Measurements from ENCODE around the gene ALPL.
"Not testable (repeated sequence)": the region's sequence is repeated elsewhere in the genome, so short reads cannot be mapped to it uniquely, and the experiment has no call there.

ALPL gene

DNA sequence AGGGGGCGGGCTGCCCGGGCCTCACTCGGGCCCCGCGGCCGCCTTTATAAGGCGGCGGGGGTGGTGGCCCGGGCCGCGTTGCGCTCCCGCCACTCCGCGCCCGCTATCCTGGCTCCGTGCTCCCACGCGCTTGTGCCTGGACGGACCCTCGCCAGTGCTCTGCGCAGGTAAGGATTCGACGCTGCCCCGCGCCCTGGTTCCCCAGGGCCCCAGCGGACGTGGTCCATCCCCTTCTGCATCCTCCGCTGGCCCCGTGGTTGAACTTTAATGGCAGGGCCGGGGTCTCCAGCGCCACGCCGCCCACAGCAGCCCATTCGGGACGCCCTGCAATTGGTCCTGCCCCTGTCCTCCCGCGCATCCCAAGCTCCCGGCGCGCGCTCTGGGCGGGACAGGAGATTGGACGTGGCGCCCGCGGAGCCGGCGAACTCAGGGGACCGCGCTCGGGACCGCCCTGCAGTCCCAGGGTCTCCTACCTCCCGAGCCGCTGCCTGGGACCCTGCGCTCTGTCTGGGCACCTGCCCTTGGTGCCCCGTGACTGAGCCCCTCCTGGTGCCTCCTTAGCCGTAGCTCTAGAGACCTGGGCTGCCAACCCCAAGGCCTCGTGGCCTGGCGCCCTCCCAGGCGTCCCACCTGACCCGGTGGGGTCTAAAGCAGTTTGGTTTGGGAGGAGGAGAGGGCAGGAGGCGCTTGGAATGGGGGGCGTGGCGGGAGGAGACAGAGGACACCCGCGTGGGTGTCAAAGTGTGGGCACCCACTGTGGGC is at the start of gene ALPL:
Gene ALPL (plus strand): TSS at position 73 of the 762 bp plus-strand sequence. CDS start 44,659 bp downstream, outside the sequence.
- no peak for FAIRE-seq

DNA sequence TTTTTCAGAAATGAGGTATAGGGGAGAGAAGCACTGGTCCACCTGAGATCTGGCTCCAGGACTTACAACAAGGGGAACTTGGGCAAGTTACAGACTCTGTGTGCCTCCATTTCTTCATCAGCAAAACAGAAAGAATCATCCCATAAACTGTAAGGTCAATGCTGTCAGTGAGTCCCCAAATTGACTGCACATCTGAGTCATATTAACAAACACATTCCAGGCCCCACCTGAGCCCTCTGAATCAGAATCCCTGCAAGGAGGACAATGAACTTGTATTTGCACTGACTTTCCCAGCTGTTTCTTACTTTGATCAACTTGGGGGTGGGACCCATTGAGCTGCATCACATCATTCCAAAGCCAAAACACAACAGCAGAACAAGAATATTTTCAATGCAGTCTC is 44.1 kb upstream of the ALPL start:
- FAIRE-seq = not testable (repeated sequence)

DNA sequence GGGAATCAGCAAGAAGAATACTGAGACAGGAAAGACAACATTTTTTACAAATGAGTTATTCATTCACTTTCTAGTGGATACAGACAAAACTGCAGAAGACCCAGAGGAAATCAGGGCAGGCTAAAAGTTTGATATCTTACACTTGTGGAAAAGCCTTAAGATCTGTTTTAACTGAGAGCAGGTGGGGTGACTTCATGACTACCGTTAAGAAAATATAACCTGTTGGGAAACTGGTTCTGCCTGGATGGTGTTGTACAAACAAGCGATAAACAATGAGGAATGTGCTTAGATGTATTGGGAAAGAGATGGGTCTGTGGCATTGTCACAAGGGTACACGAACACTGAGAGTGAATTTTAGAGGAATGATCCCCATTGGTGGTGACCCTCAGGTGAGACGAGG is 41.3 kb upstream of the ALPL start:
- FAIRE-seq = not testable (repeated sequence)

DNA sequence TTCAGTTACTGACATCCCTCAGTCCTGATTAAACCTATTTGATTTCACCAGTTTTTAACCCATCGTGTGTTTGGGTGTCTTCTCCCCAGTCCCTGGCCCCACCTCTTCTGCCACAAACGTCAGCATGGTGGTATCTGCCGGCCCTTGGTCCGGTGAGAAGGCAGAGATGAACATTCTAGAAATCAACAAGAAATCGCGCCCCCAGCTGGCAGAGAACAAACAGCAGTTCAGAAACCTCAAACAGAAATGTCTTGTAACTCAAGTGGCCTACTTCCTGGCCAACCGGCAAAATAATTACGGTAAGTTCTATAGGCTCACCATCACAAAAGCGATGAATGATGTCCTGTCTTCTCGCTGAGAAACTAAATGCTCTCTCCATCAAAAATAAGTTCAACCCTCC is 40.6 kb upstream of the ALPL start:
- FAIRE-seq = no peak

DNA sequence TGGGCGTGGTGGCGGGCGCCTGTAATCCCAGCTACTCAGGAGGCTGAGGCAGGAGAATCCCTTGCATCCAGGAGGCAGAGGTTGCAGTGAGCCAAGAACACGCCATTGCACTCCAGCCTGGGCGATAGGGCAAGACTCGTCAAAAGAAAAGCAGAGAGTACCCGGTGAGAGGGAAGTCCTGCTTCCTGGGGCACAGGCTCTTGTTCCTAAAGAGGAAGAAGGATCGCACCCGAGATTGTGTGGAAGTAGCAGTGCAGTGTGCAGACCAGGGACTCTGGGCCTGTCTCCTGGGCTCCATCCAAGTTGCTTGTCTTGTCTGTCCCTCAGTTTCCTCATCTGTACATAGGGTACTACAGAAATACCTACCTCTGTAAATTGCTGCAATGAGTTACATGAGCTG is 39.6 kb upstream of the ALPL start:
- FAIRE-seq = no peak

DNA sequence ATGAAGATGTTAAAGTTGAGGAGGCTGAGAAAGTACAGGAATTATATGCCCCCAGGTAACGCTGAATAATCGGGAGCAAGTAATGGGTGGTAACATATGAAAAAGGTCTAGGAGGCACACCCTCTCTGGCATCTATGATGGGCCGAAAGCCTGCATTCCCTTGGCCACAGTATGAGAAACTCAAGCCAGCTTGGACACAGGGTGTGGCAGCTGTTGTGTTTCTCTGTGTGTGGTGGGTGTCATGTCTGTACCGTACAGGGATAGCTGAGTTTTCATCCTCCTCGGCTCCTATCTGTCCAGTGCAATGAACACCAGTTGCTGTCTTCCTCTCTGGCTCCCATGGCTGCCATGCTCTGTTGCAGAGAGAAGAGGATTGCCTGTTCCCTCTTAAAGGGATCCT is 36.4 kb upstream of the ALPL start:
- no peak for FAIRE-seq

DNA sequence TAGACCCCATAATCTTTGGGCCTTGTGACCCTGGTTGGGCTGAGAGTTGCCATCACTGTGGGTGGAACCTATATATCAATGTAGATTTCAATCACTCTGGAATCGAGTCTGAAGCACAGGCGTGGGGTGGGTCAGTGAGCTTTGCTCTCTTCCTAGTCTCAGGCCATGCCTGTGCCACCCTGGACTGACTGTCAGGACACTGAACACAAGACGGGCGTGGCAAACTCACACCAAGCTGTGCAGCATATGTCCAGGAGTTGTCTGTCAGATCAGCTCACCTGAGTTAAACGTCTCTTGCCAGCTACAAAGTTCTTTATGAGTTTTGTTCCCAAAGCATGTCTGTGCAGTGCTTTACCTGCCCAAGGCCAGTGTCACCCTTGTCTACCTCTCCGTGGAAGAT is 30.9 kb upstream of the ALPL start:
- FAIRE-seq = no peak

DNA sequence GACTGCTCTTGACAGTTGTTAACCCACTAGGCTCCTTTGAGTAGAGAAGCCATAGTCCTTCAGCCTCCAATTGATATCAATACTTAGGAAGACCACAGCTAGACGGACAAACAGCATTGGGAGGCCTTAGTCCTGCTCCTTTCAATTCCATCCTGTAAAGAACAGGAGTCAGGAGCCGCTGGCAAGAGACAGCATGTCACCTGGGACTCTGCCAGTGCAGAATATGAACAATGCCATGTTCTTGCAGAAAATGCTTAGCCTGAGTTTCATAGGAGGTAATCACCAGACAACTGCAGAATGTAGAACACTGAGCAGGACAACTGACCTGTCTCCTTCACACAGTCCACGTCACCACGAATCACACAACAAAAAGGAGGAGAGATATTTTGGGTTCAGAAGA is 25.3 kb upstream of the ALPL start:
- not testable (repeated sequence) for FAIRE-seq

DNA sequence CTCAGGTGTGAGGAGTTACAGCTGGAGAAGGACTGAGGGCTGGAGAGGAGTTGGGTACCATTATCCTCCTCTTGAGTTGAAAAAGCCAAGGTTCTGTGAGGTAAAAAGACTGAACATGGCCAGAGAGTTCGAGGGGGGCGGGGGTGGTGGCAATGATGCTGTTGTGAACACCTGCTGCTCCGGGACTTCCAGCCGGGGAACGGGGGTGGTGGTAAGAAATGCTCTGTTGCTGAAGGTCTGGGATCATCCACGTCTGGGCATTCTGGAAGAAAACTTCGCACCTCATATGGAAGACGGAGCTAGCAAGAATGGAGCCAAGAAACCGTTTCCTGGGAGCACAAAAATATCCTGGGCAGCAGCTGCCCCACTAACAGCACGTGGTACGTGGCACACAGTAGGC is 20.1 kb upstream of the ALPL start:
- FAIRE-seq = no peak

DNA sequence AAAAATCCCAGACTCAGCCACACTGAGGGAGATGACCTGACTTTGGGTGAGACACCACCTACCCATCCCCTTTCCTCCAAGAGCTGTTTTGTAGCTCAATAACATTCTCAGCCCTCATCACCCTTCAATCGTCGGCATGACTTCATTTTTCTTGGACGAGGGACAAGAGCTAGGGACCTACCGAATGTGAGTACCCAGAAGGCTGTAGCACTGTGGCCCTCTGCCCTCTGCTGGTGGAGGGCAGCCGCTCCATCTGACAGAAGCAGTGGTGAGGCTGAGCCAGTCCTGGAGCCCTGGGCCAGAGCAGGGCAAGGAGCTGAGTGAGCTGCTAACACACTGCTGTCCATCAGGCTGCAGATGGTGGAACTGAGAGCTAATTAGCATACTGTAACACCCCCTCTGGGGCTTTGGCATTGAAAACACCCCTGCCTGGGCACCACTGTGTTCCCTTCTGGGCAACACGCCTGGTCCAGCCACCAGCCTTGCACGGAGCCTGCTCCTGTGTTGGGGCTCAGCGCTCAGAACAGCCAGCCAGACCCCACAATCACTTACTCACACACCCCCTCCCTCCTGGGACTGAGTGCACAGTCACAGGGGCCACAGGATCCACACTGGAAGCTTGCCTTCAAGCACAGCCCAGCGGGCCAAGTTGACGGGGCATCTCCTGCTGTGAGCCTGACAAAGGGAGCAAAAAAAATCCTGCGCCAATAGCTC is 18.3 kb upstream of the ALPL start:
- no peak for FAIRE-seq

DNA sequence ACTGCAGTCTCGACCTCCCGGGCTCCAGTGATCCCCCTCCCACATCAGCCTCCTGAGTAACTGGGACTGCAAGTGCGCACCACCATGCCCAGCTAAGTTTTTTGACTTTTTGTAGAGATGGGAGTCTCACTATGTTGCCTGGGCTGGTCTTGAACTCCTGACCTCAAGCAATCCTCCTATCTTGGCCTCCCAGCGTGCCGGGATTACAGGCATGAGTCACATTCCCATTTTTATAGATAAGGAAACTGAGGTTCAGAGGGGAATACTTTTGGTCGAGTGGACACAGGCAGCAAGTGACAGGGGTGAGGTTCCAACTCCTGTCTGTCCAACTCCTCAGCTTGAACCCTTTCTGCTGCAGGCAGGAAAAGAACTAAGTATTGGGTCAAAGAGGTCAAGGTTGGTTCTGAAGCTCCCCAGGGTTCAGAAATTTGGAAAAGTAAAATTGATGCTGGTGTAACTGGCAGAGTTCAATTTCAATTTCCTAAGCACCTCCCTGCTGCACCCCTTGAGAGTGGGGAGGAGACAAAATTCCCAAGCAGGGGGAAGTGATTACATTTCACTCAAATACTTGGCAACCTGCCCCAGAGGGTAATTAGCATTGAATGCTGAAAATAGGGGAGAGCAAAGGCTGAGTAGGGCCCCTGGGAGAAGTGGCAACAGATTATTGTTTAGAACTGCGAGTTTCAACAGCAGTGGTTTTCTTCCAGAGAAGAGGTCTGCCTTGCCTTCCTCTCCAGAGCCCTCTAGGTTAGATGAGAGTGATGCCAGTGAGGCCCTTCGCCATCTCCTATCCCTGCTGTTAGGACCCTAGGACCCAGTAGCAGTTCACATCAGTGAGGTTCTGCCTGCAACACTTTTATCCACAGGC is 17.5 kb upstream of the ALPL start:
- no peak for FAIRE-seq

DNA sequence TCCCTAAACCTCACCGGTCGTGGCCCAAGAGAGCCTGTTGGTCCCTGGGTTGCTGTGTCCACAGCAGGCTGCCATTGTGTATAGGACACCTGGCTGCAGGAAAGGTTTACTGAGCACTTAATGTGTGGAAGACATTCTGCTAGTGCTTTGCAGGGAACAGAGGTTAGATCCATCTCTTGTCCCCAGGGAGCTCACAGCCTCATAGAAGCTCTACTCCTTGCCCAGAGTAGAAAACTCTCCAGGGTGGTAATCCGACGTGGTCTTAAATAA is 16.9 kb upstream of the ALPL start:
- FAIRE-seq = no peak

DNA sequence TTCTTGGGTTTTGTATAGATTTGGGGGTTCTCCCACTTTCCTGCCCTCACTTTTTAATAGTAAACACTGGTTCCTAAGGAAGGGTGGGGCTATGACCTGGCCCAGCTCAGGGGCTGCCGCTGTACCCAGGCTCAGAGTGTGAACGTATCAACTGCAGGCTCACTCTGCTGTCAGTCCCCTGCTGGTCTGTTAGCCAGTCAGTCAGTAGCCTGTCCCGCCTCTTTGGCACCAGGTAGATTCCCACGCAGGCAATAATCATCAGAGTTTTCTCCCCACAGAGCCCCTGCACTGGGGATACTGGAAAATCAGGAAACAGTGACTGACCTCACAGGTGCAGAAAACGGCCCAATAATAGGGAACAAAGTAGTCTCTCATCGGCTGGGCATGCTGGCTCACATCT is 15.0 kb upstream of the ALPL start:
- no peak for FAIRE-seq

DNA sequence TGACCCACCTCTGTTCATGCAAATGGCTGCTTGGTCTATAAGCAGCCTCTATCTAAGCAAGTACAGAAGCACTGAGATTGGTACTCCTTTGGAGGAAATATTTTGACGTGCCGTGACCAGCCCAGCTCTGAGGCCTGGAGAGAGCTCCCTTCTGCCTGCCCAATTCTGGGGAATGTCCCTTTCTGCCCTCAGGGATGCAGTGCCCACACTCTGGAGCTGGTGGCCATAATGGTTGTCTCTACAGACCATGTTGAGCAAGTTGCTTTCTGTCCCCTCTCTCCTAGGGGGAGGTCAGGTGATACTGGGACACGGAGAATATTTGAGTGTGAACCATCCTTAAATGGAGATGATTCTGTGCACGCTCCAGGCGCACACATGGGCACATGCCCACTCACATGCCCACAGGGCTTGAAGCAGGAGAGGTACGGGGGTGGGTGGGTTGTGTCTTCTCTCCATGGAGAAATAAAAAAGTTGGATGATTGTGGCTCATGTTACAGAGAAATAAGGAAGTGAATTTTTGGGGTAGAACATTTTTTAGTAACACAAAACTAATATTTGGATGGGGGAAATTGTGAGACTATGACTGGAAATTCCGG is 13.9 kb upstream of the ALPL start:
- no peak for FAIRE-seq

DNA sequence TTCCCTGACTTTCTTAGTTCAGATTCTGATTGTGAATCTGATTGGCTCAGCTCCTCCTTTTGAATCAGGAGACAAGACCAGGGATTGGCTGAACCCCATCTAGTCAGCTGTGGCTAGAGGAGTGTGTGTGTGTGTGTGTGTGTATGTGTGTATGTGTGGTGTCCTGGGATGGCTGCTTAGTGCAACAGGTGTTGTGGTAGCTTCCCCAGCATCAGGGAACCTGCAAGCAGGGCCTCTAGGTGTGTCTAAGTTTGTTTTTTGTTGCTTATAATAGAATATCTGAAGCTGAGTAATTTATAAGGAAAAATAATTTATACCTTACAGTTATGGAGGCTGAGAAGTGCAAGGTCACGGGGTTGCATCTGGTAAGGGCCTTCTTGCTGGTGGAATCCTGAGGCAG is 13.2 kb upstream of the ALPL start:
- FAIRE-seq = no peak

DNA sequence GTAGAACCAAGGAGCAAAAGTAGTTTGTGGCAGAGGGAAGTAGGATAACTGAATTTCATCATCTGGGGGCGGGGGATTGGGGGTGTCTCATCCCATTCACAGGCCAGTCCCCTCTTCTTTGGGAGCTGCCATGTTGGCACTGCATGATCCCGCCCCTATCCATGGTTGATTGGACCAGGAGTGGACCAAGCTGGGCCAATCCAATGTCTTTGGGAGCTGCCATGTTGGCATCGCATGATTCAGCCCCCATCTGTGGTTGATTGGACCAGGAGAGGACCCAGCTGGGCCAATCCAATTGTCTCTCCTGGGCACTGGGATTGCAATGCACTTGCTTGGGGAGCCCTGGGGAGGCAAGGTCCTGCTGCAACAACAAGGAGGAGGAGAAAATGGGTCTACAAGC is 12.3 kb upstream of the ALPL start:
- FAIRE-seq = no peak

DNA sequence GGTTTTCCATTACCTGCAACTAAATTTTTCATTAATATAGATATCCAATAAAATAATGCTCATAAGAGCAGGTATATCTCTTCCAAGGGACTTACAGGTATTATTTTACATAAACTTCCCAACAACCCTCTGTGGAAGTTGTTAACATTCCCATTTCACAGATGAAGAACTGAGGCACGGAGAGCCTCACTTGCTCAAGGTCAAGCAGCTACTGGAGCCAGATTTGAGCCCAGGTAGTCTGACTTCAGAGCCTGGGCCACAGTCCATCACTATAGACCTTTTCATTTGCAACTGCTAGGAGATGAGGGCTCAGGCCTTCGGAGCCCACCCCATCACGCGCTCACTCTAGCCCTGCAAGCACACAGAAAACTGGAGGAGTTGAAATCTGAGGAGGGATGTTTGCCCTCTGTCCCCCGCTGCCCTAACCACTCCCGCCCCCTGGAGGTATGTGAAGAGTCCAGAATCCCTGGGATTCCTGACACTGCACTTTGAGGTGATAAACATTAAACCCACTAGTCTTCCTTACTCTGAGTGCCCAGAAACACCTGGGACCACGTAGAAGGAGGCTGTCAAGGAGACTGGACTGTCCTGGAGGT is 11.7 kb upstream of the ALPL start:
- no peak for FAIRE-seq

DNA sequence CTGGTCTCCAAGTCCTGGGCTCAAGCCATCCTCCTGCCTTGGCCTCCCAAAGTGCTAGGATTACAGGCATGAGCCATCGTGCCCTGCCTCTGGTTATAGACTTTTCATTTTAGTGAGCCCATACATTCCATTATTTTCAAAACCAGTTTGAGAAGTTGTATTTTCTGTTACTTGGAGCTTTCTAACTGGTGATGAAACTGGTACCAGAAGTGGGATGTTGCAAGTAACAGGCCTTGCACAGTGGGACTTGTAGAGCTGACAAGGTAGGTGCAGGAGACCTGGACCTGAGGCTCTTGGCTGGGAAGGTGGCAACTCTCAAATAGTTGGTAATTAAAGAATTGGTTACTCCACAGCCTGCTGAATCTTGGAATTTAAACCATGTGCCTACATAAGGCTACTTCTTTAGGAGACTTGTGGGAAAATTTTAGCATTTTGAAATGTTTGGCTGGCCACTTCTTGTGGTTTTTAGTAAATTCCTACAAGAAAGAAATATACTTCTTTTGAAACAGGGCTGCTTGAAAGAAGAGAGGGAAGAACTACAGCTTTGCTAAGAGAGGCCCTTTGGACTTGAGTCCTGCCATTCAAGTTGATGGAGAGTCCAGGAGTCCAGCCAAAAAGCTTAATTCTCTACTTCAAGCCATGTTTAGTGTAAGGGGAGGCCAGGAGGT is 9.8 kb upstream of the ALPL start:
- no peak for FAIRE-seq

DNA sequence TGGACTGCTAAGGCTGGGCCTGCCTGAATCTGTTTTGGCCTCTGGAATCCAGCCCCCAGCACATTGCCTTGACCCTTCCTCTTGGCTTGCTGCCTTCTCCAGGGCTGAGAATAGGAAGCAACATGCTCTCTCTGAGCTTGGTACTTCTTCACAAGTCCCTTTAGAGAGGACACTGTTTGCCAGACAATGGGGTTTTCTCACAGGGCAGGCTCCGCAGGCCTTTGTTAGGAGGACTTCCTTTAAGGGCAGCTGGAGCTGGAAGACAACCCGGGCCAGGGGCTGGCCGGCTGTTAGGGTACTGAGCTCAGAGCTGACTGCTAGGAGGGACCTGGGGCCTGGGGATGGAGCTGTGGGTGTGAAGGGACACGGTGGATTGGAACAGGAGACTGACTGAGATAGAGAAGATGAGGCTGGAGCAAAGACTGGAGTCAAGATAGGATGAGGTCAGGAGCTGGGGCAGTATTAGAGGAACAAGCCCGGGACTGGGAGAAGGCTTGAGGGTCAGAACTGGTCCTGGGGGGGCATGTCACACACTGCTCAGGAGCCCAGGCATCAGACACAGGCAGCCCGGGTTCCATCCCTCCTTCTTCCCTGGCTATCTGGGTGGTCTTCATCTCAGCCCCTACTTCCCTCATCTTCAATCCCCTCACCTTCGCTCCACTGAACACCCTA is 5.4 kb upstream of the ALPL start:
- no peak for FAIRE-seq

DNA sequence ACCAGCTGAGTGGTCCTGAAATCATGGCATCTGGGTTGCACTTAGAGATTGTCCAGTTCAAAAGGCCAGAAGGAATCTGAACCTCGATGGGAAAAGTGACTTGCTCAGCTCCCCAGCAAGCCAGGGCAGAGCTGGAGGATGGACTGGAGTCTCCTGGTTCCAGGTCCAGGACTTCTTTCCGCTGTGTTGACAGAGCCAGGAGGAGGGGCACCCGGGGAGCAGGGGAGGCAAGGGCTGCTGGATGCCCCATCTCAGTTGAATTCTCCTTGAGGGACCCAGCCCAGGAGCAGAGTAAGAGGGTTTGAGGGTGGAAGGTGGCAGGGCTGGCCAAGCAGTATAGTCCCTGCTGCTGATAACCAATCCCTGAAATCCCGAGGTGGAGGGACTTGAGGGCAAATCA is 2.4 kb upstream of the ALPL start:
- FAIRE-seq = no peak

DNA sequence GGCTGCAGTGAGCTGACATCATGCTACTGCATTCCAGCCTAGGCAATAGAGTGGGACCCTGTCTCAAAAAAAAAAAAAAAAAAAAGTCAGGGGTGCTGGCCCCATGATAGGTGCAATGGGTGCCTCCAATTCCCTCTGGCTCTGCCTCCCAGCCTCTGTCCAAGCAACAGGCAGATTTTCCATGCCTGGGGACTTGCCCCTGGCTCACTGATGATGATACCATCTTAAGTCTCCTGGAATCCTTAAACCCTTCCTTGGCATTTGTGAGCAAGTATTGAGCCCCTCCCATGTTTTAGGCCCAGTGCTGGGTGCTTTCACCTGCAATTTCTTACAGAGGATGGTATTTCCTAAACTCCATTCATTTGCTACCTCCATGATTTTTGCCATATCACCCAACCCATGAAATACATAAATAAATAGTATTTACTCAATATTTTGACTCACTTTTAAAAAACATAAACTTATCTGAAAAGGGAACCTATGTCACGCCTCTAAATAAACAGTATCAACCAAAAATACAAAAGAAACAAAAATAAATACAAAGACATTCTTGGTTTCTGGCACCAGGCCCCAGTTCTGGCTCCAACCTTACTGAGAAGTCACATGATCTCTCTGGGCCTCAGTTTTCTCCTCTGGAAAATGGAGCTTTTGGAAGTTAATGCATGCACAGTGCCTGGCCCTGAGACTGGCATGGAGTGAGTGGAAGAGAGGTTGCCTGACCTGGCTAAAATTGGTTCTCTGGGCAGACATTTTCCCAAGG is 1.5 kb upstream of the ALPL start:
- no peak for FAIRE-seq
